Anterior cingulate cortex (tissue), 58 donors: ENCODE measurements around the gene HMCN1.

ENCODE experiments used
- DNase-seq, 58 donors: peaks; one replicate each; lab custom pipeline; 2025; lab: John Stamatoyannopoulos, UW

The HMCN1 gene

GRCh38 chr1:185733818-185734735 is at the start of gene HMCN1:
TSS of gene HMCN1 (plus strand) at chr1:185734391. CDS start at chr1:185734780, 389 bp downstream.
- DNase-seq = peak in 28 of 58 donors; percentile 3 to 54 (median 21)

- DNase-seq = no peak
Measured at GRCh38 chr1:185686821-185687778, 47.1 kb upstream of the HMCN1 start.

- DNase-seq = no peak
Measured at GRCh38 chr1:185690527-185690926, 43.7 kb upstream of the HMCN1 start.

- DNase-seq = no peak
Measured at GRCh38 chr1:185693654-185694053, 40.5 kb upstream of the HMCN1 start.

GRCh38 chr1:185694081-185694480 is 40.1 kb upstream of the HMCN1 start:
- no peak for DNase-seq

GRCh38 chr1:185695299-185695698 is 38.9 kb upstream of the HMCN1 start:
- no peak for DNase-seq

- no peak for DNase-seq
Measured at GRCh38 chr1:185696422-185697150, 37.6 kb upstream of the HMCN1 start.

GRCh38 chr1:185699874-185700273 is 34.3 kb upstream of the HMCN1 start:
- DNase-seq = no peak

GRCh38 chr1:185701650-185702049 is 32.5 kb upstream of the HMCN1 start:
- DNase-seq = no peak

GRCh38 chr1:185704181-185704580 is 30.0 kb upstream of the HMCN1 start:
- DNase-seq = no peak

- DNase-seq = no peak
Measured at GRCh38 chr1:185716095-185716494, 18.1 kb upstream of the HMCN1 start.

GRCh38 chr1:185719021-185719420 is 15.2 kb upstream of the HMCN1 start:
- DNase-seq = no peak

- no peak for DNase-seq
Measured at GRCh38 chr1:185720633-185721272, 13.4 kb upstream of the HMCN1 start.

- no peak for DNase-seq
Measured at GRCh38 chr1:185721553-185721952, 12.6 kb upstream of the HMCN1 start.

GRCh38 chr1:185722098-185722497 is 12.1 kb upstream of the HMCN1 start:
- DNase-seq = no peak

- DNase-seq = no peak
Measured at GRCh38 chr1:185727726-185728125, 6.5 kb upstream of the HMCN1 start.

- DNase-seq = no peak
Measured at GRCh38 chr1:185731446-185731845, 2.7 kb upstream of the HMCN1 start.

GRCh38 chr1:185732951-185733350 is 1.2 kb upstream of the HMCN1 start:
- no peak for DNase-seq

GRCh38 chr1:185734929-185735700 is 924 bp downstream of the HMCN1 start:
- DNase-seq = no peak
